Caco-2 (cell line): ENCODE data around the gene RTCB. TPM values are rescaled to one million over a fixed set of nuclear protein-coding genes. Genes with fewer than 3 reads are reported as not detected.

ENCODE experiments used
- BruUV-seq: library from RNA; stranded (reverse); fragments of 400-500 nt; replicated peaks from 2 replicates; lab custom pipeline; 2021; lab: Mats Ljungman, UMichigan
- CTCF ChIA-PET: fragments of 300-600 bp; sonication (Branson Sonifier 250); formaldehyde crosslinking; loops from one replicate; lab custom pipeline; 2022; ENCODE audit warnings: antibody characterized with exemption; lab: Charles Lee
- POLR2A ChIA-PET: fragments of 300-600 bp; sonication (Branson Sonifier 250); formaldehyde crosslinking; loops from one replicate; lab custom pipeline; 2022; ENCODE audit warnings: antibody characterized with exemption; lab: Charles Lee
- DNase-seq, 2 experiments: peaks; one replicate each; pipeline versions ENCODE4 v3.0.0 to v3.0.0-alpha.2; 2020 to 2022
- H3K27me3 ChIP-seq: replicated peaks from 2 replicates; pipeline ENCODE4 v1.6.0; 2011; ENCODE audit warnings: low read length; ENCODE audit not compliant: control insufficient read depth, insufficient read depth
- H3K36me3 ChIP-seq: 2 replicates; pipeline ENCODE4 v1.5.1; 2011; ENCODE audit warnings: low read length; ENCODE audit not compliant: control insufficient read depth, insufficient read depth
- H3K4me1 ChIP-seq: fragments of 250-450 bp; sonication (Bioruptor Pico); 2 replicates; pipeline ENCODE4 v1.5.1; 2020; ENCODE audit warnings: mild to moderate bottlenecking
- H3K4me3 ChIP-seq: 2 replicates; pipeline ENCODE4 v1.5.1; 2011; ENCODE audit warnings: low read depth, mild to moderate bottlenecking, control low read depth, low read length
- H3K9me3 ChIP-seq: fragments of 250-450 bp; sonication (Bioruptor Pico); 2 replicates; pipeline ENCODE4 v1.5.1; 2020; ENCODE audit warnings: mild to moderate bottlenecking, moderate library complexity
- H3K27ac Mint-ChIP-seq: one replicate; pipeline ENCODE4 v1.8.0; 2022; ENCODE audit warnings: mixed read lengths; ENCODE audit not compliant: unreplicated experiment
- H3K27me3 Mint-ChIP-seq: one replicate; pipeline ENCODE4 v1.8.0; 2022; ENCODE audit warnings: mixed read lengths; ENCODE audit not compliant: insufficient read depth, unreplicated experiment
- H3K36me3 Mint-ChIP-seq: one replicate; pipeline ENCODE4 v1.8.0; 2022; ENCODE audit warnings: mild to moderate bottlenecking, mixed read lengths; ENCODE audit not compliant: insufficient read depth, unreplicated experiment
- H3K4me1 Mint-ChIP-seq: one replicate; pipeline ENCODE4 v1.8.0; 2022; ENCODE audit warnings: low read depth, mixed read lengths; ENCODE audit not compliant: unreplicated experiment
- H3K4me3 Mint-ChIP-seq: one replicate; pipeline ENCODE4 v1.8.0; 2022; ENCODE audit warnings: mild to moderate bottlenecking, moderate library complexity, mixed read lengths; ENCODE audit not compliant: unreplicated experiment
- H3K9me3 Mint-ChIP-seq: one replicate; pipeline ENCODE4 v1.8.0; 2022; ENCODE audit warnings: mixed read lengths; ENCODE audit not compliant: unreplicated experiment
- intact Hi-C: fragments of 100-400 bp; cut with micrococcal nuclease; formaldehyde crosslinking; loops from one replicate; pipeline ENCODE4 v1.10.0; 2022; ENCODE audit not compliant: unreplicated experiment
- total RNA-seq: library from RNA; stranded (reverse); gene quantifications from 2 replicates; pipeline ENCODE4 v1.2.3, GENCODE V29; 2022
- TF ChIP-seq, protein P1 (sequence below), 2 experiments: fragments of 200-600 bp in 1 of 2; IDR thresholded peaks; 1 replicate in 1 of 2; 2 replicates in 1 of 2; pipeline versions ENCODE4 v1.5.1 to v1.8.0; 2011 to 2022; ENCODE audit warnings: antibody characterized with exemption in 1 of 2, control low read depth in 1 of 2, inconsistent platforms in 1 of 2, low read depth in 1 of 2, low read length in 1 of 2, mild to moderate bottlenecking in 1 of 2, moderate library complexity in 1 of 2; ENCODE audit not compliant: insufficient read depth in 1 of 2, severe bottlenecking in 1 of 2, unreplicated experiment in 1 of 2

Gene RTCB
- total RNA-seq, 1 experiment from 2014 or later, result 105 TPM

DNA sequence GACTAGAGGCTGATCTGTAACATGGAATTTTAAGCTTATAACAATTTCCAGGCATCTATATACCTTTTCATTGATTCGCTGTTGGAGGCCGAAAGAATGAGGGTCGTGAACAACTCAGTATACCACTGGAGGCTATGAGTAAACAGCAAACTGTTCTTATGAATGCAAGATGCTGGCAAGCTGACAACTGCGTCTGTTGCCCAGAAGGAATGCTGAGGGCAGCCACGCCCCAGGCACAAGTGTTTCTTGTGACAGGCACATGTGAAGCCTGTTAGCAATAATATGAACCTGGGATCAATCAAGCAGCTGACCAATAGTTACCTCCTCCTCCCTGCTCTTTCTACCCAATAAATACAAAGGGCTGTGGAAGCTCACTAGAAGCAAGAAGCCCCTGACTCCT lies 15.3 kb downstream of the RTCB start:
- Mint-ChIP-seq H3K27me3 (no peaks in the 10 kb centered on the region), H3K9me3 (no peaks in the 10 kb centered on the region), H3K36me3 (peaks cover 80% of the 10 kb centered on the region), H3K27ac (no peak overlapping the region), H3K4me3 (no peak overlapping the region), H3K4me1 (no peaks in the 10 kb centered on the region)
- no peak overlapping the region for H3K4me3 ChIP-seq
- no peaks in the 10 kb centered on the region for H3K4me1 ChIP-seq
- no peak for DNase-seq
- BruUV-seq, result no TSS peak
- no peaks in the 10 kb centered on the region for H3K9me3 ChIP-seq
- TF ChIP-seq, protein P1, sequence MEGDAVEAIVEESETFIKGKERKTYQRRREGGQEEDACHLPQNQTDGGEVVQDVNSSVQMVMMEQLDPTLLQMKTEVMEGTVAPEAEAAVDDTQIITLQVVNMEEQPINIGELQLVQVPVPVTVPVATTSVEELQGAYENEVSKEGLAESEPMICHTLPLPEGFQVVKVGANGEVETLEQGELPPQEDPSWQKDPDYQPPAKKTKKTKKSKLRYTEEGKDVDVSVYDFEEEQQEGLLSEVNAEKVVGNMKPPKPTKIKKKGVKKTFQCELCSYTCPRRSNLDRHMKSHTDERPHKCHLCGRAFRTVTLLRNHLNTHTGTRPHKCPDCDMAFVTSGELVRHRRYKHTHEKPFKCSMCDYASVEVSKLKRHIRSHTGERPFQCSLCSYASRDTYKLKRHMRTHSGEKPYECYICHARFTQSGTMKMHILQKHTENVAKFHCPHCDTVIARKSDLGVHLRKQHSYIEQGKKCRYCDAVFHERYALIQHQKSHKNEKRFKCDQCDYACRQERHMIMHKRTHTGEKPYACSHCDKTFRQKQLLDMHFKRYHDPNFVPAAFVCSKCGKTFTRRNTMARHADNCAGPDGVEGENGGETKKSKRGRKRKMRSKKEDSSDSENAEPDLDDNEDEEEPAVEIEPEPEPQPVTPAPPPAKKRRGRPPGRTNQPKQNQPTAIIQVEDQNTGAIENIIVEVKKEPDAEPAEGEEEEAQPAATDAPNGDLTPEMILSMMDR (IDR thresholded peaks at IDR 0.05; ENCODE audit: insufficient read depth in 1 of 2, low read depth in 1 of 2, low read length in 1 of 2, severe bottlenecking in 1 of 2, unreplicated experiment in 1 of 2), result no peak
- intact Hi-C loops, result no loop called here
- peaks cover 2% of the 10 kb centered on the region; the same call in 1 of the 2 replicates for H3K36me3 ChIP-seq
- H3K27me3 ChIP-seq, result no peaks in the 10 kb centered on the region
- CTCF ChIA-PET, result no interaction called here
- POLR2A ChIA-PET, result no interaction called here

DNA sequence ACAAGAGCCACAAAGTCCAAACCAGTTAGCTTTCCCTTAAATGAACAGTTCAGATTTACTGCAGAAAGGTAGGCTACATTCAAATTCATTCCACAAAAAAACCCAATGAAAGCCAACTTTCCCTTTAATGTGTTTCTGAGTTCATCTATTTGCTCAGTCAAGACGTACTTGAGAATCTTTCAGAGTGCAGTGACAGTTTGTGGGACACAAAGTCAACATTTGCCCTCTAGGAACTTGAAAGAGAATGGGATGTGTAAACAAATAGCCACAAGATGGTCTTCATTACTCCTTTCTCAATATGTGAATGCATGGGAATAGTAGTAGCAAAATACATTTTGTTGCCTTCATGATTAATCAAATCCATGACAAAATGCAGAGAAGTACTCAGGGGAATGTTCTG lies 15.8 kb downstream of the RTCB start:
- TF ChIP-seq, protein P1 (IDR thresholded peaks at IDR 0.05; ENCODE audit: insufficient read depth in 1 of 2, low read depth in 1 of 2, low read length in 1 of 2, severe bottlenecking in 1 of 2, unreplicated experiment in 1 of 2), result no peak
- Histone ChIP-seq H3K4me3 (no peak overlapping the region), H3K9me3 (no peaks in the 10 kb centered on the region), H3K27me3 (no peaks in the 10 kb centered on the region), H3K36me3 (peaks cover 2% of the 10 kb centered on the region; the same call in 1 of the 2 replicates), H3K4me1 (no peaks in the 10 kb centered on the region)
- Mint-ChIP-seq H3K36me3 (peaks cover 80% of the 10 kb centered on the region), H3K27ac (no peak overlapping the region), H3K9me3 (no peaks in the 10 kb centered on the region), H3K4me1 (no peaks in the 10 kb centered on the region), H3K27me3 (no peaks in the 10 kb centered on the region), H3K4me3 (no peak overlapping the region)
- ChIA-PET POLR2A (no interaction called here), CTCF (no interaction called here)
- intact Hi-C loops, result no loop called here
- DNase-seq, result no peak
- BruUV-seq, result no TSS peak

- H3K27me3 Mint-ChIP-seq, result no peaks in the 10 kb centered on the region
- TF ChIP-seq, protein P1 (IDR thresholded peaks at IDR 0.05; ENCODE audit: insufficient read depth in 1 of 2, low read depth in 1 of 2, low read length in 1 of 2, severe bottlenecking in 1 of 2, unreplicated experiment in 1 of 2), result no peak
- Histone ChIP-seq H3K4me3 (no peak overlapping the region), H3K9me3 (no peaks in the 10 kb centered on the region), H3K4me1 (no peaks in the 10 kb centered on the region), H3K27me3 (no peaks in the 10 kb centered on the region), H3K36me3 (peaks cover 2% of the 10 kb centered on the region; the same call in 1 of the 2 replicates)
- H3K9me3 Mint-ChIP-seq, result no peaks in the 10 kb centered on the region
- no peak for DNase-seq
- BruUV-seq, result no TSS peak
- H3K4me1 Mint-ChIP-seq, result no peaks in the 10 kb centered on the region
- H3K27ac Mint-ChIP-seq, result no peak overlapping the region
- ChIA-PET POLR2A (no interaction called here), CTCF (no interaction called here)
- peaks cover 83% of the 10 kb centered on the region for H3K36me3 Mint-ChIP-seq
- intact Hi-C loops, result no loop called here
- no peak overlapping the region for H3K4me3 Mint-ChIP-seq
These were observed 16.9 kb downstream of the RTCB start for GRCh38 chr22:32395107-32395506.
